Osteoblast (primary cell): Measurements from ENCODE around the gene TENT5C. TPM values are rescaled to one million over a fixed set of nuclear protein-coding genes. Genes with fewer than 3 reads are reported as not detected.

Source experiments
- DNase-seq: peaks from one replicate; pipeline ENCODE4 v3.0.0; 2011; ENCODE audit warnings: low spot score, mixed read lengths; ENCODE audit not compliant: insufficient read length; ENCODE audit errors: missing footprints
- H2AFZ ChIP-seq: 2 replicates; pipeline ENCODE4 v1.6.0; 2011; ENCODE audit warnings: mild to moderate bottlenecking, low read length
- H3K27ac ChIP-seq: 2 replicates; pipeline ENCODE4 v1.5.1; 2011; ENCODE audit warnings: mild to moderate bottlenecking, low read depth, low read length, moderate library complexity
- H3K27me3 ChIP-seq: 2 replicates; pipeline ENCODE4 v1.6.0; 2012; ENCODE audit warnings: mild to moderate bottlenecking, control low read depth, inconsistent platforms, low read length, moderate library complexity; ENCODE audit not compliant: insufficient read depth
- H3K36me3 ChIP-seq: 2 replicates; pipeline ENCODE4 v1.5.1; 2011; ENCODE audit warnings: mild to moderate bottlenecking, low read length, control low read depth, moderate library complexity; ENCODE audit not compliant: insufficient read depth
- H3K4me1 ChIP-seq: 2 replicates; pipeline ENCODE4 v1.5.1; 2011; ENCODE audit warnings: mild to moderate bottlenecking, low read length, control low read depth, moderate library complexity; ENCODE audit not compliant: insufficient read depth
- H3K4me2 ChIP-seq: 2 replicates; pipeline ENCODE4 v1.6.0; 2011; ENCODE audit warnings: mild to moderate bottlenecking, low read length; ENCODE audit not compliant: insufficient read depth
- H3K4me3 ChIP-seq: fragments of 200-600 bp; sonication (generic); 3 replicates; pipeline ENCODE4 v1.5.1; 2012; ENCODE audit warnings: mild to moderate bottlenecking, low read length, inconsistent platforms; ENCODE audit not compliant: insufficient read depth
- H3K79me2 ChIP-seq: 2 replicates; pipeline ENCODE4 v1.6.0; 2012; ENCODE audit warnings: mild to moderate bottlenecking, low read length, control low read depth, inconsistent platforms; ENCODE audit not compliant: insufficient read depth
- H3K9me3 ChIP-seq: 2 replicates; pipeline ENCODE4 v1.5.1; 2011; ENCODE audit warnings: low read depth, low read length, control low read depth
- H4K20me1 ChIP-seq: 2 replicates; pipeline ENCODE4 v1.6.0; 2012; ENCODE audit warnings: mild to moderate bottlenecking, low read length, control low read depth; ENCODE audit not compliant: insufficient read depth
- total RNA-seq: library from RNA; depleted of rRNA; stranded (reverse); fragments of >200 nt; gene quantifications from 2 replicates; pipeline ENCODE4 v1.2.3, GENCODE V29; 2012
- TF ChIP-seq, protein P1 (sequence below): IDR thresholded peaks from 2 replicates; pipeline ENCODE4 v1.5.1; 2011; ENCODE audit warnings: mild to moderate bottlenecking, low read depth, low read length, moderate library complexity; ENCODE audit errors: extremely low read depth

Gene TENT5C
- total RNA-seq, 1 donor, result 0.36 TPM

GRCh38 chr1:117660271-117660965 lies 54.6 kb downstream of the TENT5C start:
- Histone ChIP-seq H3K79me2 (no peaks in the 10 kb centered on the region), H3K9me3 (no peaks in the 10 kb centered on the region), H3K4me3 (no peak overlapping the region), H2AFZ (no peak overlapping the region), H3K36me3 (no peaks in the 10 kb centered on the region), H4K20me1 (no peaks in the 10 kb centered on the region), H3K4me1 (peaks cover 9% of the 10 kb centered on the region), H3K4me2 (no peak overlapping the region), H3K27me3 (peaks cover 43% of the 10 kb centered on the region), H3K27ac (no peak overlapping the region)
- TF ChIP-seq, protein P1, sequence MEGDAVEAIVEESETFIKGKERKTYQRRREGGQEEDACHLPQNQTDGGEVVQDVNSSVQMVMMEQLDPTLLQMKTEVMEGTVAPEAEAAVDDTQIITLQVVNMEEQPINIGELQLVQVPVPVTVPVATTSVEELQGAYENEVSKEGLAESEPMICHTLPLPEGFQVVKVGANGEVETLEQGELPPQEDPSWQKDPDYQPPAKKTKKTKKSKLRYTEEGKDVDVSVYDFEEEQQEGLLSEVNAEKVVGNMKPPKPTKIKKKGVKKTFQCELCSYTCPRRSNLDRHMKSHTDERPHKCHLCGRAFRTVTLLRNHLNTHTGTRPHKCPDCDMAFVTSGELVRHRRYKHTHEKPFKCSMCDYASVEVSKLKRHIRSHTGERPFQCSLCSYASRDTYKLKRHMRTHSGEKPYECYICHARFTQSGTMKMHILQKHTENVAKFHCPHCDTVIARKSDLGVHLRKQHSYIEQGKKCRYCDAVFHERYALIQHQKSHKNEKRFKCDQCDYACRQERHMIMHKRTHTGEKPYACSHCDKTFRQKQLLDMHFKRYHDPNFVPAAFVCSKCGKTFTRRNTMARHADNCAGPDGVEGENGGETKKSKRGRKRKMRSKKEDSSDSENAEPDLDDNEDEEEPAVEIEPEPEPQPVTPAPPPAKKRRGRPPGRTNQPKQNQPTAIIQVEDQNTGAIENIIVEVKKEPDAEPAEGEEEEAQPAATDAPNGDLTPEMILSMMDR, result no peak
- no peak for DNase-seq

- Histone ChIP-seq H3K79me2 (no peaks in the 10 kb centered on the region), H3K27me3 (peaks cover 39% of the 10 kb centered on the region), H2AFZ (no peak overlapping the region), H3K4me2 (no peak overlapping the region), H3K4me3 (no peak overlapping the region), H3K27ac (no peak overlapping the region), H3K9me3 (no peaks in the 10 kb centered on the region), H3K36me3 (no peaks in the 10 kb centered on the region), H3K4me1 (peaks cover 9% of the 10 kb centered on the region), H4K20me1 (no peaks in the 10 kb centered on the region)
- TF ChIP-seq, protein P1, result no peak
- no peak for DNase-seq
Observed at GRCh38 chr1:117661027-117661426, 55.2 kb downstream of the TENT5C start.

DNA sequence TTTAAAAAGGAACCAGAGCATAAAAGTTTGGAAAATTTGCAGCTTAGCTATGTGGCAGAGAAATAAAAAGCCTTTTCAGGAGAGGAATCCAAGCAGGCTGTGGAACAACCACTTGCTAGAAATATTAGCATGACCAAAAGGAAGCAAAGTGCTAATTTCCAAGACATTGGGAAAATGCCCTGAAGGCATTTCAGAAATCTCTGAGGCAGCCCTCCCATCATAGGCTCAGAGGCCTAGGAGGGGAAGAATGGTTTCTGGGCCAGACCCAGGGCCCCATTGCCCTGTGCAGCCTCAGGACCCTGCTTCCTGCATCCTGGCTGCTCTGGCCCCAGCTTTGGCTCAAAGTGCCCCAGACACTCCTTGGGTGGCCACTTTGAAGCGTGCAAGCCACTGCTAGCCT lies 56.8 kb downstream of the TENT5C start:
- Histone ChIP-seq H3K27me3 (peaks cover 37% of the 10 kb centered on the region), H3K4me1 (no peaks in the 10 kb centered on the region), H3K36me3 (no peaks in the 10 kb centered on the region), H3K27ac (no peak overlapping the region), H3K79me2 (no peaks in the 10 kb centered on the region), H3K9me3 (no peaks in the 10 kb centered on the region), H3K4me3 (no peak overlapping the region), H4K20me1 (no peaks in the 10 kb centered on the region), H2AFZ (no peak overlapping the region), H3K4me2 (no peak overlapping the region)
- no peak for DNase-seq
- TF ChIP-seq, protein P1, result no peak

- Histone ChIP-seq H3K4me2 (no peak overlapping the region), H2AFZ (no peak overlapping the region), H3K36me3 (no peaks in the 10 kb centered on the region), H3K9me3 (no peaks in the 10 kb centered on the region), H3K27ac (no peak overlapping the region), H3K4me1 (no peaks in the 10 kb centered on the region), H4K20me1 (no peaks in the 10 kb centered on the region), H3K27me3 (peaks cover 35% of the 10 kb centered on the region), H3K4me3 (no peak overlapping the region), H3K79me2 (no peaks in the 10 kb centered on the region)
- DNase-seq, result no peak
- TF ChIP-seq, protein P1, result no peak
Observed at GRCh38 chr1:117663156-117663902, 57.5 kb downstream of the TENT5C start.
